GM18858 (cell line): Measurements from ENCODE around the gene WASL.

ENCODE experiments used
- ATAC-seq: cut with Tn5 transposase; IDR thresholded peaks from one replicate; pipeline ENCODE4 v1.9.1; 2021; ENCODE audit not compliant: unreplicated experiment

The WASL gene

GRCh38 chr7:123770378-123770777, 21.6 kb upstream of the WASL start:
- peak; percentile 99 for ATAC-seq

- no peak for ATAC-seq
Measured at GRCh38 chr7:123769371-123769770, 20.6 kb upstream of the WASL start.

- no peak for ATAC-seq
Measured at GRCh38 chr7:123768493-123768892, 19.7 kb upstream of the WASL start.

GRCh38 chr7:123763191-123763661, 14.4 kb upstream of the WASL start:
- no peak for ATAC-seq

GRCh38 chr7:123761729-123762128, 12.9 kb upstream of the WASL start:
- no peak for ATAC-seq

- no peak for ATAC-seq
Measured at GRCh38 chr7:123757095-123757494, 8.3 kb upstream of the WASL start.

- ATAC-seq, result no peak
Measured at GRCh38 chr7:123755338-123755737, 6.5 kb upstream of the WASL start.

GRCh38 chr7:123754271-123754871, 5.6 kb upstream of the WASL start:
- no peak for ATAC-seq

- ATAC-seq, result no peak
Measured at GRCh38 chr7:123752534-123752933, 3.7 kb upstream of the WASL start.

- no peak for ATAC-seq
Measured at GRCh38 chr7:123751821-123752220, 3.0 kb upstream of the WASL start.

GRCh38 chr7:123750389-123751230, 1.8 kb upstream of the WASL start:
- ATAC-seq, result no peak

- ATAC-seq, result peak; percentile 19
Measured at GRCh38 chr7:123749537-123749857, 694 bp upstream of the WASL start.

- ATAC-seq, result peak; percentile 6
Measured at GRCh38 chr7:123748171-123748733, 551 bp downstream of the WASL start.

- no peak for ATAC-seq
Measured at GRCh38 chr7:123747620-123748141, 1.1 kb downstream of the WASL start.

- no peak for ATAC-seq
Measured at GRCh38 chr7:123746931-123747488, 1.8 kb downstream of the WASL start.

GRCh38 chr7:123746055-123746454, 2.7 kb downstream of the WASL start:
- no peak for ATAC-seq

- ATAC-seq, result no peak
Measured at GRCh38 chr7:123745437-123745836, 3.4 kb downstream of the WASL start.

GRCh38 chr7:123744416-123744815, 4.4 kb downstream of the WASL start:
- no peak for ATAC-seq

- no peak for ATAC-seq
Measured at GRCh38 chr7:123741940-123742339, 6.9 kb downstream of the WASL start.

- no peak for ATAC-seq
Measured at GRCh38 chr7:123738808-123739207, 10.0 kb downstream of the WASL start.

- ATAC-seq, result no peak
Measured at GRCh38 chr7:123738356-123738755, 10.4 kb downstream of the WASL start.
